ENCODE measurements around the gene IQGAP3. TPM values are rescaled to one million over a fixed set of nuclear protein-coding genes. Genes with fewer than 3 reads are reported as not detected.

IQGAP3 gene
- total RNA-seq, 4 donors from 2014 or later: 0.21 to 2.4 (median 0.97) TPM

DNA sequence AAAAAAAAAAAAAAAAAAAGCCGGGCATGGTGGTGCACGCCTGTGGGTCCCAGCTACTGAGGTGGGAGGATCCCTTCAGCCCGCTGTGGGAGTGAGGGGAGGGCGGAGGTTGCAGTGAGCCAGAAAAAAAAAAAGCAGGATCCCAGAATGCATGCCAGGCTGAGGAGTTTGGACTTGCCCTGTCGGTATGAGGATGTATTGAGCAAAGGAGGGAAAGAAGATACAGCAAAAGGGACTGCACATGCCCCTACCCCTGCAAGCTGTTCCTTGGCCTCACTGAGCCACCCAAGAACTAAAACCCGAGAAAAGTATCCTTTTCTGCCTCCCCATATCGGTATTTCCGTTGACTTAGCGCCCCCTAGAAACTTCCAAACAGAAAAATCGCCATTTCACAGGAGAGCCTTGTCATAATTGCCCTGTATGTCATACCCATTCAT, 30.2 kb upstream of the IQGAP3 start:
- no peak for DNase-seq (ENCODE audit: low spot score in 2 of 2)
- Histone ChIP-seq H3K9me3 (no peaks in the 10 kb centered on the region), H3K27me3 (no peaks in the 10 kb centered on the region), H3K4me1 (peaks cover 0 to 29% (median 12%) of the 10 kb centered on the region in 4 donors), H3K4me3 (no peak overlapping the region), H3K27ac (no peak overlapping the region), H3K36me3 (peaks cover 0 to 16% (median 0%) of the 10 kb centered on the region in 3 donors)
- TF ChIP-seq, protein P1, sequence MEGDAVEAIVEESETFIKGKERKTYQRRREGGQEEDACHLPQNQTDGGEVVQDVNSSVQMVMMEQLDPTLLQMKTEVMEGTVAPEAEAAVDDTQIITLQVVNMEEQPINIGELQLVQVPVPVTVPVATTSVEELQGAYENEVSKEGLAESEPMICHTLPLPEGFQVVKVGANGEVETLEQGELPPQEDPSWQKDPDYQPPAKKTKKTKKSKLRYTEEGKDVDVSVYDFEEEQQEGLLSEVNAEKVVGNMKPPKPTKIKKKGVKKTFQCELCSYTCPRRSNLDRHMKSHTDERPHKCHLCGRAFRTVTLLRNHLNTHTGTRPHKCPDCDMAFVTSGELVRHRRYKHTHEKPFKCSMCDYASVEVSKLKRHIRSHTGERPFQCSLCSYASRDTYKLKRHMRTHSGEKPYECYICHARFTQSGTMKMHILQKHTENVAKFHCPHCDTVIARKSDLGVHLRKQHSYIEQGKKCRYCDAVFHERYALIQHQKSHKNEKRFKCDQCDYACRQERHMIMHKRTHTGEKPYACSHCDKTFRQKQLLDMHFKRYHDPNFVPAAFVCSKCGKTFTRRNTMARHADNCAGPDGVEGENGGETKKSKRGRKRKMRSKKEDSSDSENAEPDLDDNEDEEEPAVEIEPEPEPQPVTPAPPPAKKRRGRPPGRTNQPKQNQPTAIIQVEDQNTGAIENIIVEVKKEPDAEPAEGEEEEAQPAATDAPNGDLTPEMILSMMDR (IDR thresholded peaks at IDR 0.05): peak in 1 of 5 experiments; percentile 21
- TF ChIP-seq EP300 (IDR thresholded peaks at IDR 0.05): no peak
- WGBS, 2 donors: 36 to 41% methylated on average over 10 of the region's 10 CpGs

DNA sequence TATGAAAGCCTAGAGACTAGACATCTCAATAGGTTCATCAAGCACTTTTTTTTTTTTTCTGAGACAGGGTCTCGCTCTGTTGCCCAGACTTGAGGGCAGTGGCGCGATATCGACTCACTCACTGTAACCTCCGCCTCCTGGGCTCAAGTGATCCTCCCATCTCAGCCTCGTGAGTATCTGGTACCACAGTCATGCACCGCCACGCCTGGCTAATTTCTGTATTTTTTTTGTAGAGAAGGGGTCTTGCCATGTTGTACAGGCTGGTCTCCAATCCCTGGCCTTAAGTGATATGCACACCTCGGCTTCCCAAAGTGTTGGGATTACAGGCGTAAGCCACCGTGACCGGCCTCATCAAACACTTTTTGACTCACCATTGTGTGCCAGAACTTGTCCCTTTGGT, 29.5 kb upstream of the IQGAP3 start:
- WGBS, 2 donors: 70 to 73% methylated on average over 12 of the region's 12 CpGs
- Histone ChIP-seq H3K36me3 (peaks cover 0 to 23% (median 2%) of the 10 kb centered on the region in 3 donors), H3K9me3 (no peaks in the 10 kb centered on the region), H3K27ac (peak overlapping the region; percentile 52 to 85 (median 62)), H3K27me3 (no peaks in the 10 kb centered on the region), H3K4me1 (peaks cover 0 to 29% (median 12%) of the 10 kb centered on the region in 4 donors), H3K4me3 (peak overlapping the region; percentile 53 to 82 (median 58))
- TF ChIP-seq, protein P1 (IDR thresholded peaks at IDR 0.05): no peak
- TF ChIP-seq POLR2A (IDR thresholded peaks at IDR 0.05) (no peak), EP300 (IDR thresholded peaks at IDR 0.05) (no peak)
- no peak for DNase-seq (ENCODE audit: low spot score in 2 of 2)

DNA sequence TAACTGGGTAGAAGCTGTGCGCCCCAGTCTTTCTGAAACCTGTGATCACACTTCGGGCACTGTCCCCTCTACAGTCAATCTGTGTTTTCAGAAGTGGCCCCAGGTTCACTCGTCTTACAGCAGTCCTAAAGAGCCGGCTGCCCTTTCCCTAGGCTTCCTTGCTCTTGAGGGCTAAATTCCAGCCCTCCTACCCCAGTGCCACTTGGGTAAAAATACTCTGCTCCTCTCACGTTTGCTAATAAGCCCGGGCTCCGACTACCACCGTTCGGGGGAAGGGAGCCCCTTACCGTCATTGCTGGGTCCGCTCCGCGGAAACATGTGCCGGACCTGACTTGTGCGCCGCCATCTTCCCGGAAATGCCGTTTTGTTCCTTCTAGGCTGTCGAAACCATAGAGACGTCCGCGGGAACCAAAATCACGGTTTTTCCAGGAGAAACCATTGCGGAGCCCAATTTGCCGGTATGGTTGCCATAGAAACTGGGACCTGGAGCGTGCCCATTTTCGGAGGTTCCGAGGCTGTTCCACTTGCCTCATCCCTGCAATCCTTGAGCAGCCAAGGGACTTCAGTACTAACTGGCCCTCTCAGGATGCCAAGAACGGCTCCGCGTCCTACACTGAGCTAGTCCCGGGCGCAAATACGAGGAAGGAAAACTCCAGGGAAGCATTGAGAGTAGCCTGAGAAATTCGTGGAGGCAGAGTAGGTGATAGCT, 28.9 kb upstream of the IQGAP3 start, which contains the start of gene GPATCH4:
GPATCH4 (minus strand) TSS at position 358 of the 709 bp plus-strand sequence.
- Histone ChIP-seq H3K4me3 (peak within 1 kb of the TSS; percentile 53 to 82 (median 58)), H3K4me1 (peaks cover 0 to 29% (median 12%) of the 10 kb centered on the region in 4 donors), H3K27me3 (no peaks in the 10 kb centered on the region), H3K9me3 (no peaks in the 10 kb centered on the region), H3K36me3 (peaks cover 0 to 29% (median 8%) of the 10 kb centered on the region in 3 donors), H3K27ac (peak within 1 kb of the TSS; percentile 52 to 85 (median 62))
- 0 to 1% methylated on average over 29 to 35 of the region's 35 CpGs for WGBS, 2 donors
- peak; percentile 50 to 66 for DNase-seq (ENCODE audit: low spot score in 2 of 2)
- TF ChIP-seq, protein P1 (IDR thresholded peaks at IDR 0.05): peak in 1 of 5 experiments; percentile 20
- TF ChIP-seq POLR2A (IDR thresholded peaks at IDR 0.05): no peak
- peak; percentile 62 to 78 for TF ChIP-seq EP300 (IDR thresholded peaks at IDR 0.05)

DNA sequence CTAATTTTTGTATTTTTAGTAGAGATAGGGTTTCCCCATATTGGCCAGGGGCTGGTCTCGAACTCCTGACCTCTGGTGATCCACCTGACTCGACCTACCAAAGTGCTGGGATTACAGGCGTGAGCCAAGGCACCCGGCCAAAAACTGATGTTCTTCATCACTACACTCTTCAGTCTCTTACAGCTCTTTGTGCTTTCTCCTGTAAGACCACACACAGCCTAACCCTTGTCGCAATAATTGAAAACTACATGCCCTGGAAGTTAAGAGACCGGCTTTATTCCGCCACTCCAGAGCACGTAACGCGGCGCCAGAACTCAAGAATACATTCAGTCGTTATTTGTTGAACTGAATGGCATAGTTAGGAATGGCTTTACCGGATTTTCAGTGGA, 28.4 kb upstream of the IQGAP3 start:
- H3K27me3 ChIP-seq: no peaks in the 10 kb centered on the region
- TF ChIP-seq EP300 (IDR thresholded peaks at IDR 0.05) (no peak), POLR2A (IDR thresholded peaks at IDR 0.05) (no peak)
- TF ChIP-seq, protein P1 (IDR thresholded peaks at IDR 0.05): no peak
- H3K4me3 ChIP-seq: peak overlapping the region; percentile 53 to 82 (median 58)
- 2 to 3% methylated on average over 13 of the region's 13 CpGs for WGBS, 2 donors
- no peaks in the 10 kb centered on the region for H3K9me3 ChIP-seq
- DNase-seq (ENCODE audit: low spot score in 2 of 2): no peak
- peaks cover 0 to 29% (median 12%) of the 10 kb centered on the region in 4 donors for H3K4me1 ChIP-seq
- H3K27ac ChIP-seq: peak overlapping the region; percentile 52 to 85 (median 62)
- H3K36me3 ChIP-seq: peaks cover 0 to 35% (median 9%) of the 10 kb centered on the region in 3 donors

DNA sequence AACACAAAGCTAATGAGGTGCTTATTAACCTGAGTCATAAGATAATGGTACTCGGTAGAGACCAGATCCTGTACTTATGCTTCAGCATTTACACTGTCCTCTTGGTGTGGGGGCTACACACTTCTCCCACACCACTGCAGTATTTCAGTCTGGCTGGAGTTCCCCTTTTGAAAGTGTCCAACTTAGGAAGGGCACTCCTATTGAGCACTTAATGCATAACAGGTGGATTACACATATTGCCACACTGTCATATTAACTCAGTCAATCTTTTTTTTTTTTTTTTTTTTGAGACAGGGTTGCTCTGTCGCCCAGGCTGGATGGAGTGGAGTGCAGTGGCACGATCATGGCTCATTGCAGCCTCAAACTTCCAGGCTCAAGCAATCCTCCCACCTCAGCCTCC, 27.4 kb upstream of the IQGAP3 start:
- WGBS, 2 donors: 72 to 79% methylated on average over 3 of the region's 3 CpGs
- TF ChIP-seq, protein P1 (IDR thresholded peaks at IDR 0.05): no peak
- no peak for TF ChIP-seq POLR2A (IDR thresholded peaks at IDR 0.05)
- DNase-seq (ENCODE audit: low spot score in 2 of 2): no peak
- Histone ChIP-seq H3K9me3 (no peaks in the 10 kb centered on the region), H3K36me3 (peaks cover 0 to 44% (median 9%) of the 10 kb centered on the region in 3 donors), H3K4me3 (no peak overlapping the region), H3K27ac (no peak overlapping the region), H3K27me3 (no peaks in the 10 kb centered on the region), H3K4me1 (peaks cover 0 to 29% (median 12%) of the 10 kb centered on the region in 4 donors)
